HG02943 (cell line): ENCODE results near the gene AMN.
"Not testable (repeated sequence)": the region's sequence is repeated elsewhere in the genome, so short reads cannot be mapped to it uniquely, and the experiment has no call there.

Source experiments
- ATAC-seq: cut with Tn5 transposase; IDR thresholded peaks from one replicate; pipeline ENCODE4 v1.9.1; 2021; ENCODE audit warnings: mild to moderate bottlenecking, low read depth, moderate library complexity; ENCODE audit not compliant: unreplicated experiment

The AMN gene

GRCh38 chr14:102922490-102923200 lies at the start of gene AMN:
Gene AMN, plus strand, starts transcription at chr14:102922663. Its CDS starts 26 bp downstream, at chr14:102922689.
- no peak for ATAC-seq

- ATAC-seq: no peak
Measured at GRCh38 chr14:102873131-102873530, 49.3 kb upstream of the AMN start.

GRCh38 chr14:102873546-102874061 lies 48.9 kb upstream of the AMN start:
- no peak for ATAC-seq

- ATAC-seq: no peak
Measured at GRCh38 chr14:102875652-102876051, 46.8 kb upstream of the AMN start.

GRCh38 chr14:102877511-102877910 lies 45.0 kb upstream of the AMN start:
- not testable (repeated sequence) for ATAC-seq

GRCh38 chr14:102878174-102878969 lies 44.1 kb upstream of the AMN start:
- no peak for ATAC-seq

- no peak for ATAC-seq
Measured at GRCh38 chr14:102878970-102879460, 43.4 kb upstream of the AMN start.

- ATAC-seq: no peak
Measured at GRCh38 chr14:102882226-102882906, 40.1 kb upstream of the AMN start.

- ATAC-seq: no peak
Measured at GRCh38 chr14:102883089-102883541, 39.3 kb upstream of the AMN start.

GRCh38 chr14:102883554-102883953 lies 38.9 kb upstream of the AMN start:
- ATAC-seq: no peak

- ATAC-seq: no peak
Measured at GRCh38 chr14:102885737-102886447, 36.6 kb upstream of the AMN start.

GRCh38 chr14:102888748-102889147 lies 33.7 kb upstream of the AMN start:
- no peak for ATAC-seq

GRCh38 chr14:102889615-102890014 lies 32.8 kb upstream of the AMN start:
- ATAC-seq: no peak

- ATAC-seq: no peak
Measured at GRCh38 chr14:102891111-102891510, 31.4 kb upstream of the AMN start.

GRCh38 chr14:102891556-102891955 lies 30.9 kb upstream of the AMN start:
- ATAC-seq: no peak

- ATAC-seq: no peak
Measured at GRCh38 chr14:102892651-102893050, 29.8 kb upstream of the AMN start.

GRCh38 chr14:102893452-102893851 lies 29.0 kb upstream of the AMN start:
- ATAC-seq: no peak

GRCh38 chr14:102896735-102897134 lies 25.7 kb upstream of the AMN start:
- ATAC-seq: not testable (repeated sequence)

- ATAC-seq: no peak
Measured at GRCh38 chr14:102897299-102898027, 25.0 kb upstream of the AMN start.
